Regular cardiac myocyte (primary cell): ENCODE results near the gene ARHGAP1. TPM values are rescaled to one million over a fixed set of nuclear protein-coding genes. Genes with fewer than 3 reads are reported as not detected.

Experiments
- total RNA-seq: library from RNA; depleted of rRNA; stranded (reverse); fragments of >200 nt; gene quantifications from 2 replicates; pipeline ENCODE4 v1.2.3, GENCODE V29; 2014

The ARHGAP1 gene
- total RNA-seq, result 33.3 and 35.1 TPM in 2 replicates

DNA sequence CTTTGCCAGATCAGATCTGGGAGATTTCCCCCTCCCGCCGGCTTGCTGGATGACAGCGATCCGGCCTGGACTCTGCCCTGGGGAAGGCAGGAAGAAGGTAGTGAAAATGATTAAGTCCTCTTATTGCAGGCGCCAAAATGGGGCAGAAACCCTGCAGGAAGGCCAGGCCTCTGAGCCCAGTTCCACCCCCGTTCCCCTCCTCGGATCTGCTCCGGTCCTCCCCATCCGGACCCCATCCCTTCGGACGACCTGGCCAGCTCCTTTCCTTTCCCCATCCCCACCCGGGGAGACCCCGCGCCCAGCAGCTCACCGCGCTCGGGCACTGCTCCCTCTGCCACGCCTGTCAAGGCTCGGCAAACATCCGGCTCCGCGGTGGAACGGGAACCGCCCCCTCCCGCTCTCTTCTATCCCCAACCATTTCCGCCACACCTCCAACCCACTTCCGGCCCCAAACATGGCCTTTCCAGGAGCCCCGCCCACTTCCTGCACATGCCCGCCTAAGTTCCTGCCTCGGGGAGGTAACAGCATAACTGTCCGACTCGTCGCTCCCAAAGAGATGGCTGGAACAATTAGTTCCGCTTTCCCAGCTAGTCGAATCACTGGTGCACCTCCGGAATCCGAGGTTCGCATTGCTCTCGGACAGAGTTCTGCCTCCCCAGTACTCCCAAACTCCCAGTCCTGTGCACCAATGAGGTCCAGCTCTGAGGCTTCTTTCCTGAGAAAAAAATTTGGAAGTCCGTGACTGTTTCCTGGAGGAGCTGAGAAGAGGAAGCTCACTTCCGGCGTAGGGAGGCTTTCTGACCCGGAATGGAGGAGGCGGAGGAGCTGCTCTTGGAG is at the start of gene ARHGAP1, which contains the start of gene ZNF408:
ARHGAP1 (minus strand) TSS at position 379 of the 837 bp plus-strand sequence. CDS start 4,512 bp downstream, outside the sequence.
ZNF408 (plus strand) TSS at position 791 of the 837 bp plus-strand sequence; CDS start at position 808, 17 bp downstream.

DNA sequence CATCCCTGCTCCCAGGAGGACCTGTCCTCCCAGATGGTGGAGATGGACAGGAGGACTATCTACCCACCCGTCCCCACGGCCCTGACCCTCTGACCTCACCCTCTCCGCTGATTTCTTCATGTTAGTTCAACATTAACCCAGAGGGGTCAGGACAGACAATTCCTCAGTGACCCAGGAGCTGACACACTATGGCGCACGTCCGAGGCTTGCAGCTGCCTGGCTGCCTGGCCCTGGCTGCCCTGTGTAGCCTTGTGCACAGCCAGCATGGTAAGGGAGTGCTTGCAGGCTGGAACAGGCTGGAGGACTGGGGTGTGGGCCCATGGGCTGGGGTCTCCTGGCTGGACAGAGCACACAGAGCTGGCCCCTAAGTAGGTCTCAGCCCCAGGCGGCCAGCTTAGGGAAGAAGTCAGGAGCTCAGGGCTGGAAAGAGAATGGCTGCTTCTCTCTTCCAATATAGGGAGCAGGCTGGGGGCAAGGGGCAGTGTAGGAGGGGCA is 18.7 kb upstream of the ARHGAP1 start, which contains the start of gene F2:
F2 (plus strand) TSS at position 166 of the 495 bp plus-strand sequence; CDS start at position 189, 23 bp downstream.

Other genes with a start within 250 kb of the ARHGAP1 start
- 17.3 and 18.9 TPM in 2 replicates for gene AMBRA1, start 106.6 kb downstream of the ARHGAP1 start, total RNA-seq
- 5.1 and 6.3 TPM in 2 replicates for gene HARBI1, start 83.4 kb downstream of the ARHGAP1 start, total RNA-seq
- 43.5 and 49.3 TPM in 2 replicates for gene ATG13, start 83.1 kb downstream of the ARHGAP1 start, total RNA-seq
- gene ZNF408, start 412 bp upstream of the ARHGAP1 start, total RNA-seq, result 8.6 and 9.0 TPM in 2 replicates
- gene F2, start 18.6 kb upstream of the ARHGAP1 start, total RNA-seq, result 0.19 and 0.28 TPM in 2 replicates
- 55.5 and 85.3 TPM in 2 replicates for gene CKAP5, start 145.7 kb upstream of the ARHGAP1 start, total RNA-seq
- gene LRP4, start 217.9 kb upstream of the ARHGAP1 start, total RNA-seq, result 5.1 and 6.5 TPM in 2 replicates
- gene CSTPP1, start 236.1 kb upstream of the ARHGAP1 start, total RNA-seq, result 11.0 and 15.1 TPM in 2 replicates